ENCODE data around the gene ZNF599. TPM values are rescaled to one million over a fixed set of nuclear protein-coding genes. Genes with fewer than 3 reads are reported as not detected.

Gene ZNF599
- total and polyA plus RNA-seq, 2 of the 13 experiments (the other 11 are each of a cell fraction or from before 2014, with no cell fraction given) = 5.8 to 7.3 TPM

GRCh38 chr19:34734537-34735103, 38.4 kb downstream of the ZNF599 start (continued):
- TF ChIP-seq MYPOP (CRISPR knock-in tag; IDR thresholded peaks at IDR 0.05) (no peak), ZFY (CRISPR knock-in tag; IDR thresholded peaks at IDR 0.05) (no peak), KLF12 (CRISPR knock-in tag; IDR thresholded peaks at IDR 0.05; ENCODE audit: borderline replicate concordance) (no peak), HOXD1 (CRISPR knock-in tag; IDR thresholded peaks at IDR 0.05) (no peak), ATF1 (CRISPR knock-in tag; IDR thresholded peaks at IDR 0.05) (peak; percentile 90), ZNF589 (CRISPR knock-in tag; conservative IDR thresholded peaks at IDR 0.05) (no peak), ZKSCAN5 (CRISPR knock-in tag; IDR thresholded peaks at IDR 0.05) (no peak), BRCA1 (CRISPR knock-in tag; IDR thresholded peaks at IDR 0.05) (no peak), ZGPAT (CRISPR knock-in tag; IDR thresholded peaks at IDR 0.05) (peak; percentile 35; the same call in 1 of the 2 replicates), MTF2 (CRISPR knock-in tag; IDR thresholded peaks at IDR 0.05; ENCODE audit: borderline replicate concordance) (no peak), FOXM1 (CRISPR knock-in tag; IDR thresholded peaks at IDR 0.05) (no peak), AFF4 (CRISPR knock-in tag; IDR thresholded peaks at IDR 0.05) (no peak), ZNF629 (CRISPR knock-in tag; conservative IDR thresholded peaks at IDR 0.05) (no peak), PAF1 (CRISPR knock-in tag; IDR thresholded peaks at IDR 0.05) (no peak), ZNF281 (CRISPR knock-in tag; IDR thresholded peaks at IDR 0.05; ENCODE audit: borderline replicate concordance) (no peak), TGIF2 (CRISPR knock-in tag; IDR thresholded peaks at IDR 0.05) (no peak), ZNF850 (CRISPR knock-in tag; conservative IDR thresholded peaks at IDR 0.05) (no peak), CEBPB (IDR thresholded peaks at IDR 0.05; ENCODE audit: borderline replicate concordance, low read depth, low read length) (peak; percentile 58; the same call in 1 of the 2 replicates), ZNF510 (CRISPR knock-in tag; IDR thresholded peaks at IDR 0.05; ENCODE audit: low read depth) (no peak), KDM5A (IDR thresholded peaks at IDR 0.05; ENCODE audit: borderline replicate concordance, low read length) (peak; percentile 30; the same call in 1 of the 2 replicates)
- TF ChIP-seq, protein P1, sequence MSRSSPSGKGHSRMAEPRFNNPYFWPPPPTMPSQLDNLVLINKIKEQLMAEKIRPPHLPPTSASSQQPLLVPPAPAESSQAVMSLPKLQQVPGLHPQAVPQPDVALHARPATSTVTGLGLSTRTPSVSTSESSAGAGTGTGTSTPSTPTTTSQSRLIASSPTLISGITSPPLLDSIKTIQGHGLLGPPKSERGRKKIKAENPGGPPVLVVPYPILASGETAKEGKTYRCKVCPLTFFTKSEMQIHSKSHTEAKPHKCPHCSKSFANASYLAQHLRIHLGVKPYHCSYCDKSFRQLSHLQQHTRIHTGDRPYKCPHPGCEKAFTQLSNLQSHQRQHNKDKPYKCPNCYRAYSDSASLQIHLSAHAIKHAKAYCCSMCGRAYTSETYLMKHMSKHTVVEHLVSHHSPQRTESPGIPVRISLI (CRISPR knock-in tag; IDR thresholded peaks at IDR 0.05; ENCODE audit: borderline replicate concordance) = no peak

All from HepG2 (cell line).